Fibroblast of lung (primary cell): Measurements from ENCODE around the gene LGALS14.

Experiments
- CTCF ChIP-seq, 2 donors: IDR thresholded peaks in 1 of 2; conservative IDR thresholded peaks in 1 of 2; 1 replicate in 1 of 2; 2 replicates in 1 of 2; pipeline ENCODE4 v1.5.1; 2011 to 2012; ENCODE audit warnings: low read length in 2 of 2, control low read depth in 1 of 2, inconsistent platforms in 1 of 2, low read depth in 1 of 2, mild to moderate bottlenecking in 1 of 2
- EZH2 ChIP-seq: IDR thresholded peaks from 2 replicates; pipeline ENCODE4 v1.5.1; 2012; ENCODE audit warnings: low read length, control low read depth, mild to moderate bottlenecking; ENCODE audit errors: missing control alignments

- TF ChIP-seq CTCF (conservative IDR thresholded peaks at IDR 0.05 in 1 of 2, IDR thresholded peaks at IDR 0.05 in 1 of 2; ENCODE audit: low read depth in 1 of 2, low read length in 2 of 2), result no peak
- TF ChIP-seq EZH2, result no peak
Observed at GRCh38 chr19:39676004-39676403, 28.3 kb upstream of the LGALS14 start.
